DND-41 (cell line): ENCODE results near the gene SALL4.
"Not testable (repeated sequence)": the region's sequence is repeated elsewhere in the genome, so short reads cannot be mapped to it uniquely, and the experiment has no call there.

ENCODE experiments used
- ATAC-seq: fragments of 200-7000 bp; cut with Tn5 transposase; 3 replicates; pipeline ENCODE4 v1.9.1; 2021; ENCODE audit warnings: low read depth; ENCODE audit not compliant: insufficient read depth
- DNase-seq: peaks from one replicate; pipeline ENCODE4 v3.0.0-alpha.2; 2020
- H2AFZ ChIP-seq: 2 replicates; pipeline ENCODE4 v1.6.0; 2012; ENCODE audit warnings: low read depth, low read length
- H3K27ac ChIP-seq: 2 replicates; pipeline ENCODE4 v1.5.1; 2012; ENCODE audit warnings: low read length, inconsistent platforms
- H3K27me3 ChIP-seq: fragments of 200-600 bp; sonication (generic); 2 replicates; pipeline ENCODE4 v1.6.0; 2012; ENCODE audit warnings: low read length, mild to moderate bottlenecking, inconsistent platforms; ENCODE audit not compliant: insufficient read depth, poor library complexity
- H3K36me3 ChIP-seq: 2 replicates; pipeline ENCODE4 v1.5.1; 2012; ENCODE audit warnings: low read length, inconsistent platforms; ENCODE audit not compliant: insufficient read depth
- H3K4me1 ChIP-seq: 2 replicates; pipeline ENCODE4 v1.5.1; 2012; ENCODE audit warnings: mild to moderate bottlenecking, low read length; ENCODE audit not compliant: insufficient read depth
- H3K4me2 ChIP-seq: 2 replicates; pipeline ENCODE4 v1.6.0; 2012; ENCODE audit warnings: mild to moderate bottlenecking, moderate library complexity, low read length, inconsistent platforms; ENCODE audit not compliant: insufficient read depth
- H3K4me3 ChIP-seq, 2 experiments: fragments of 200-600 bp in 1 of 2; shearing (Covaris generic) in 1 of 2; 2 replicates each; pipeline ENCODE4 v1.5.1; 2012 to 2016; ENCODE audit warnings: inconsistent platforms in 2 of 2, low read length in 2 of 2, mild to moderate bottlenecking in 2 of 2, low read depth in 1 of 2, moderate library complexity in 1 of 2
- H3K79me2 ChIP-seq: 2 replicates; pipeline ENCODE4 v1.6.0; 2012; ENCODE audit warnings: low read length, inconsistent platforms; ENCODE audit not compliant: insufficient read depth
- H3K9ac ChIP-seq: 2 replicates; pipeline ENCODE4 v1.6.0; 2012; ENCODE audit warnings: low read depth, mild to moderate bottlenecking, inconsistent platforms, low read length, moderate library complexity
- H3K9me3 ChIP-seq: 2 replicates; pipeline ENCODE4 v1.5.1; 2012; ENCODE audit warnings: low read length, moderate library complexity, mild to moderate bottlenecking, inconsistent platforms; ENCODE audit not compliant: insufficient read depth, severe bottlenecking
- H4K20me1 ChIP-seq: 2 replicates; pipeline ENCODE4 v1.6.0; 2012; ENCODE audit warnings: low read length; ENCODE audit not compliant: insufficient read depth
- EZH2 ChIP-seq: IDR thresholded peaks from 3 replicates; pipeline ENCODE4 v1.6.1; 2012; ENCODE audit warnings: borderline replicate concordance, low read depth, mild to moderate bottlenecking, moderate library complexity, low read length, inconsistent platforms; ENCODE audit not compliant: severe bottlenecking
- TF ChIP-seq, protein P1 (sequence below): IDR thresholded peaks from 2 replicates; pipeline ENCODE4 v1.5.1; 2012; ENCODE audit warnings: borderline replicate concordance, low read length, moderate library complexity, mild to moderate bottlenecking; ENCODE audit not compliant: poor library complexity, severe bottlenecking; ENCODE audit errors: extremely low read depth

SALL4 gene

DNA sequence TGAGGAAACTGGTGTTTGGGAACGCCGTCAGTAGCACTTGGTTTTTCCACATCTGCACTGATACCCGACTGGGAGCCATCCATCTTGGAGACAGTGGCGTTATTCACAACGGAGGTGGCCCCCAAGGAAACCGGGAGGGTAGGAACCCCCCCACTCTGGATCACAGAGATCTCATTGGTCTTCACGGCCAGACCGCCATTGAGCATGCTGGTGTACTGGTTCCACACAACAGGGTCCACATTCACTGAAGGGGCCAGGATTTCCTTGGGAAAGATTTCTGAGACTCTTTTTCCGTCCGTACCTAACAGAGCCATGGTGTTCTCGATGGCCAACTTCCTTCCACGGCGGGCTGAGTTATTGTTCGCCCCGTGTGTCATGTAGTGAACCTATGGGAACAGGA, 18.0 kb downstream of the SALL4 start:
- no peak for ATAC-seq
- H3K27me3 ChIP-seq: no peaks in the 10 kb centered on the region
- no peaks in the 10 kb centered on the region for H3K36me3 ChIP-seq

DNA sequence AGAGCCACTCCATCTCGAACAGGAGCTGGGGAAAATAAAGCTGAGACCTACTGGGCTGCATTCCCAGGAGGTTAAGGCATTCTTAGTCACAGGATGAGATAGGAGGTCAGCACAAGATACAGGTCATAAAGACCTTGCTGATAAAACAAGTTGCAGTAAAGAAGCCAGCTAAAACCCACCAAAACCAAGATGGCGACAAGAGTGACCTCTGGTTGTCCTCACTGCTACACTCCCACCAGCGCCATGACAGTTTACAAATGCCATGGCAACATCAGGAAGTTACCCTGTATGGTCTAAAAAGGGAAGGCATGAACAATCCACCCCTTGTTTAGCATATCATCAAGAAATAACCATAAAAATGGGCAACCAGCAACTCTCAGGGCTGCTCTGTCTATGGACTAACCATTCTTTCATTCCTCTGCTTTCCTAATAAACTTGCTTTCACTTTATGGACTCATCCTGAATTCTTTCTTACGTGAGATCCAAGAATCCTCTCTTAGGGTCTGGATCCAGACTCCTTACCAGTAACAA, 24.0 kb downstream of the SALL4 start:
- H3K36me3 ChIP-seq, H3K9ac ChIP-seq, H3K4me2 ChIP-seq, ATAC-seq, H3K4me1 ChIP-seq, H3K79me2 ChIP-seq, DNase-seq, H4K20me1 ChIP-seq, H3K27me3 ChIP-seq, H3K9me3 ChIP-seq, H2AFZ ChIP-seq, H3K27ac ChIP-seq, H3K4me3 ChIP-seq: not testable (repeated sequence)

More for the DNA sequence above, 18.0 kb downstream of the SALL4 start:
- Histone ChIP-seq H3K9me3 (no peaks in the 10 kb centered on the region), H4K20me1 (no peaks in the 10 kb centered on the region), H3K4me3 (no peak overlapping the region), H2AFZ (no peak overlapping the region), H3K9ac (no peak overlapping the region), H3K79me2 (no peaks in the 10 kb centered on the region), H3K4me1 (no peaks in the 10 kb centered on the region), H3K4me2 (no peak overlapping the region), H3K27ac (no peak overlapping the region)
- TF ChIP-seq, protein P1, sequence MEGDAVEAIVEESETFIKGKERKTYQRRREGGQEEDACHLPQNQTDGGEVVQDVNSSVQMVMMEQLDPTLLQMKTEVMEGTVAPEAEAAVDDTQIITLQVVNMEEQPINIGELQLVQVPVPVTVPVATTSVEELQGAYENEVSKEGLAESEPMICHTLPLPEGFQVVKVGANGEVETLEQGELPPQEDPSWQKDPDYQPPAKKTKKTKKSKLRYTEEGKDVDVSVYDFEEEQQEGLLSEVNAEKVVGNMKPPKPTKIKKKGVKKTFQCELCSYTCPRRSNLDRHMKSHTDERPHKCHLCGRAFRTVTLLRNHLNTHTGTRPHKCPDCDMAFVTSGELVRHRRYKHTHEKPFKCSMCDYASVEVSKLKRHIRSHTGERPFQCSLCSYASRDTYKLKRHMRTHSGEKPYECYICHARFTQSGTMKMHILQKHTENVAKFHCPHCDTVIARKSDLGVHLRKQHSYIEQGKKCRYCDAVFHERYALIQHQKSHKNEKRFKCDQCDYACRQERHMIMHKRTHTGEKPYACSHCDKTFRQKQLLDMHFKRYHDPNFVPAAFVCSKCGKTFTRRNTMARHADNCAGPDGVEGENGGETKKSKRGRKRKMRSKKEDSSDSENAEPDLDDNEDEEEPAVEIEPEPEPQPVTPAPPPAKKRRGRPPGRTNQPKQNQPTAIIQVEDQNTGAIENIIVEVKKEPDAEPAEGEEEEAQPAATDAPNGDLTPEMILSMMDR: no peak
- no peak for TF ChIP-seq EZH2
- DNase-seq: no peak

GRCh38 chr20:51775241-51775640, 27.1 kb downstream of the SALL4 start:
- H3K4me3 ChIP-seq: no peak overlapping the region
- no peaks in the 10 kb centered on the region for H3K4me1 ChIP-seq
- H4K20me1 ChIP-seq: no peaks in the 10 kb centered on the region
- no peak overlapping the region for H2AFZ ChIP-seq
- no peak overlapping the region for H3K9ac ChIP-seq
- no peak for DNase-seq
- H3K9me3 ChIP-seq: no peaks in the 10 kb centered on the region
- ATAC-seq: no peak
- H3K4me2 ChIP-seq: no peak overlapping the region
- no peak for TF ChIP-seq EZH2
- H3K27me3 ChIP-seq: no peaks in the 10 kb centered on the region
- H3K27ac ChIP-seq: no peak overlapping the region
- no peaks in the 10 kb centered on the region for H3K79me2 ChIP-seq
- H3K36me3 ChIP-seq: no peaks in the 10 kb centered on the region

GRCh38 chr20:51772236-51772635, 30.1 kb downstream of the SALL4 start:
- TF ChIP-seq EZH2: no peak
- TF ChIP-seq, protein P1: no peak
- no peak overlapping the region for H2AFZ ChIP-seq

More at GRCh38 chr20:51772236-51772635, 30.1 kb downstream of the SALL4 start:
- H3K4me3 ChIP-seq: no peak overlapping the region
- no peak overlapping the region for H3K27ac ChIP-seq
- no peaks in the 10 kb centered on the region for H4K20me1 ChIP-seq
- no peaks in the 10 kb centered on the region for H3K79me2 ChIP-seq
- DNase-seq (no peak), ATAC-seq (no peak)
- H3K4me2 ChIP-seq: no peak overlapping the region
- H3K4me1 ChIP-seq: no peaks in the 10 kb centered on the region
- no peaks in the 10 kb centered on the region for H3K9me3 ChIP-seq
- H3K36me3 ChIP-seq: no peaks in the 10 kb centered on the region
- H3K9ac ChIP-seq: no peak overlapping the region
- H3K27me3 ChIP-seq: no peaks in the 10 kb centered on the region
